ENCODE measurements around the gene RBMS3.

DNA sequence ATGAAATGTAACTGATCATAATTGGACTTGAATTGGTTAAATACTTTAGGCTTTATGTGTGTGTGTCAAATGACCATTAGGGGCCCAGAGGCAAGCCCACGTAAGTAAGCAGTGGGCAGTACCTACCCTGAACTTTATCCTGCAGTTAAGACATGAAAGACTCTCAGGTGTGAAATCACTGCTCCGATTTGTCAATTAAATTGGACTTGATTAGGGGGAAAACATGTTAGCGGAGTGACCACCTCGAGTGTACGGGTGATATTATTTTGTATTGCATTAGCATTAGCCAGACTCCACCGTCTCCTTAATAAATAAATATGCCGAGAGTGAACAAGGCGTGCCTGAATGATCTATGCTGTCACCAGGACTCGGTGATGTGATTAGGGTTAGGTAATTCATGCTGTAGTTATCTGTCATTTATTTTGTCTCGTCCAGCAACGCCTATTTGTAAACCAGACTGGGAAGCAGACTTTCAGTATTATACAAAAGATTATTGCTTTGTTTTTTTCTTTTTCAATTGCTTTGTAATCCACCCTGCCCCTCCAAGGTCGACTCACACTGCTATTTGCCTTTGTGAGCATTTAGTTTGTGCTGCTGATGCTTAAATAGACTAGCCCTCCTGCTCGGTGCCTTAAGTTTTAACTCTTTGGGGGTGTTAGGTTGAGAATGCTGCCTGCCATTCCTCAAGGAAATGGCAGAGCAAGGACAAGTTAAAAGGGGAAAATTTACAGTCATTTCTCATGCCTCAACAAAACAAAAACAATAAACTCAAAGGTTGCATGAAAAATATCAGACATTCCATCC is 1.8 kb downstream of the RBMS3 start:
- TF ChIP-seq, protein P1, sequence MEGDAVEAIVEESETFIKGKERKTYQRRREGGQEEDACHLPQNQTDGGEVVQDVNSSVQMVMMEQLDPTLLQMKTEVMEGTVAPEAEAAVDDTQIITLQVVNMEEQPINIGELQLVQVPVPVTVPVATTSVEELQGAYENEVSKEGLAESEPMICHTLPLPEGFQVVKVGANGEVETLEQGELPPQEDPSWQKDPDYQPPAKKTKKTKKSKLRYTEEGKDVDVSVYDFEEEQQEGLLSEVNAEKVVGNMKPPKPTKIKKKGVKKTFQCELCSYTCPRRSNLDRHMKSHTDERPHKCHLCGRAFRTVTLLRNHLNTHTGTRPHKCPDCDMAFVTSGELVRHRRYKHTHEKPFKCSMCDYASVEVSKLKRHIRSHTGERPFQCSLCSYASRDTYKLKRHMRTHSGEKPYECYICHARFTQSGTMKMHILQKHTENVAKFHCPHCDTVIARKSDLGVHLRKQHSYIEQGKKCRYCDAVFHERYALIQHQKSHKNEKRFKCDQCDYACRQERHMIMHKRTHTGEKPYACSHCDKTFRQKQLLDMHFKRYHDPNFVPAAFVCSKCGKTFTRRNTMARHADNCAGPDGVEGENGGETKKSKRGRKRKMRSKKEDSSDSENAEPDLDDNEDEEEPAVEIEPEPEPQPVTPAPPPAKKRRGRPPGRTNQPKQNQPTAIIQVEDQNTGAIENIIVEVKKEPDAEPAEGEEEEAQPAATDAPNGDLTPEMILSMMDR (IDR thresholded peaks at IDR 0.05): no peak
- no peak for TF ChIP-seq POLR2A (IDR thresholded peaks at IDR 0.05)
- peak in 1 of 3 donors; percentile 50 for TF ChIP-seq POLR2AphosphoS5 (IDR thresholded peaks at IDR 0.05)
- TF ChIP-seq EP300 (IDR thresholded peaks at IDR 0.05; ENCODE audit: low read depth): no peak
